H9 (cell line): ENCODE measurements around the gene TRAF2. TPM values are rescaled to one million over a fixed set of nuclear protein-coding genes. Genes with fewer than 3 reads are reported as not detected.

Experiments used
- DNase-seq: peaks from one replicate; pipeline ENCODE4 v3.0.0-alpha.2; 2017
- H2AFZ ChIP-seq: one replicate; pipeline ENCODE4 v1.6.1; 2013; ENCODE audit warnings: mild to moderate bottlenecking, low read length, control low read depth, moderate library complexity
- H2AK5ac ChIP-seq: 2 replicates; pipeline ENCODE4 v1.6.1; 2013; ENCODE audit warnings: low read length, control low read depth, mixed read lengths; ENCODE audit not compliant: insufficient read length
- H2BK120ac ChIP-seq: one replicate; pipeline ENCODE4 v1.6.1; 2013; ENCODE audit warnings: low read depth, mild to moderate bottlenecking, low read length, control low read depth, inconsistent platforms; ENCODE audit not compliant: poor library complexity, severe bottlenecking
- H2BK12ac ChIP-seq: 2 replicates; pipeline ENCODE4 v1.6.1; 2013; ENCODE audit warnings: low read length, control low read depth, mixed read lengths, low read depth; ENCODE audit not compliant: insufficient read length
- H2BK15ac ChIP-seq: 2 replicates; pipeline ENCODE4 v1.6.1; 2013; ENCODE audit warnings: low read depth, low read length, control low read depth
- H2BK20ac ChIP-seq: one replicate; pipeline ENCODE4 v1.6.1; 2013; ENCODE audit warnings: low read depth, mild to moderate bottlenecking, low read length, control low read depth, inconsistent platforms; ENCODE audit not compliant: poor library complexity, severe bottlenecking
- H2BK5ac ChIP-seq: 2 replicates; pipeline ENCODE4 v1.6.1; 2013; ENCODE audit warnings: low read length, control low read depth, mixed read lengths; ENCODE audit not compliant: insufficient read length
- H3K14ac ChIP-seq: 2 replicates; pipeline ENCODE4 v1.6.1; 2013; ENCODE audit warnings: low read length, control low read depth; ENCODE audit not compliant: insufficient read depth
- H3K18ac ChIP-seq: 2 replicates; pipeline ENCODE4 v1.6.1; 2013; ENCODE audit warnings: low read depth, mild to moderate bottlenecking, mixed read lengths, low read length, control low read depth; ENCODE audit not compliant: insufficient read length
- H3K23ac ChIP-seq: 2 replicates; pipeline ENCODE4 v1.6.1; 2013; ENCODE audit warnings: low read length, control low read depth, mixed read lengths, low read depth; ENCODE audit not compliant: insufficient read length
- H3K23me2 ChIP-seq: 2 replicates; pipeline ENCODE4 v1.6.1; 2013; ENCODE audit warnings: low read depth, mild to moderate bottlenecking, mixed read lengths, low read length, control low read depth; ENCODE audit not compliant: insufficient read length, poor library complexity, severe bottlenecking
- H3K27ac ChIP-seq: 2 replicates; pipeline ENCODE4 v1.5.1; 2013; ENCODE audit warnings: low read length, control low read depth, mixed read lengths, low read depth; ENCODE audit not compliant: insufficient read length
- H3K27me3 ChIP-seq: 2 replicates; pipeline ENCODE4 v1.6.1; 2013; ENCODE audit warnings: low read length, control low read depth, inconsistent platforms; ENCODE audit not compliant: insufficient read depth
- H3K4ac ChIP-seq: 2 replicates; pipeline ENCODE4 v1.6.1; 2013; ENCODE audit warnings: low read depth, mild to moderate bottlenecking, control low read depth, inconsistent platforms, low read length, moderate library complexity
- H3K4me1 ChIP-seq: 2 replicates; pipeline ENCODE4 v1.6.1; 2013; ENCODE audit warnings: low read length, control low read depth, inconsistent platforms; ENCODE audit not compliant: insufficient read depth
- H3K4me2 ChIP-seq: 2 replicates; pipeline ENCODE4 v1.6.1; 2013; ENCODE audit warnings: low read length, control low read depth, mixed read lengths; ENCODE audit not compliant: insufficient read length, insufficient read depth
- H3K56ac ChIP-seq: 2 replicates; pipeline ENCODE4 v1.6.1; 2013; ENCODE audit warnings: low read depth, mild to moderate bottlenecking, mixed read lengths, low read length, control low read depth; ENCODE audit not compliant: insufficient read length
- H3K79me1 ChIP-seq: 2 replicates; pipeline ENCODE4 v1.6.1; 2013; ENCODE audit warnings: low read depth, mild to moderate bottlenecking, moderate library complexity, low read length, control low read depth, inconsistent platforms; ENCODE audit not compliant: insufficient read depth, poor library complexity, severe bottlenecking
- H3K79me2 ChIP-seq: 2 replicates; pipeline ENCODE4 v1.6.1; 2013; ENCODE audit warnings: low read length, control low read depth, inconsistent platforms; ENCODE audit not compliant: insufficient read depth
- H3K9ac ChIP-seq: 2 replicates; pipeline ENCODE4 v1.6.1; 2013; ENCODE audit warnings: low read length, control low read depth, mixed read lengths; ENCODE audit not compliant: insufficient read length; ENCODE audit errors: extremely low read depth
- H3K9me3 ChIP-seq: one replicate; pipeline ENCODE4 v1.6.1; 2013; ENCODE audit warnings: low read depth, low read length, inconsistent platforms; ENCODE audit not compliant: control insufficient read depth
- H3T11ph ChIP-seq: one replicate; pipeline ENCODE4 v1.6.1; 2013; ENCODE audit warnings: mild to moderate bottlenecking, low read length, control low read depth, inconsistent platforms
- H4K20me1 ChIP-seq: one replicate; pipeline ENCODE4 v1.6.1; 2013; ENCODE audit not compliant: control insufficient read depth, insufficient read length, insufficient read depth
- H4K5ac ChIP-seq: 2 replicates; pipeline ENCODE4 v1.6.1; 2013; ENCODE audit warnings: low read depth, mild to moderate bottlenecking, mixed read lengths, low read length, control low read depth; ENCODE audit not compliant: insufficient read length
- H4K8ac ChIP-seq: replicated peaks from 2 replicates; pipeline ENCODE4 v1.6.1; 2013; ENCODE audit warnings: low read length, control low read depth, mixed read lengths, low read depth; ENCODE audit not compliant: insufficient read length
- H4K91ac ChIP-seq: 2 replicates; pipeline ENCODE4 v1.6.1; 2013; ENCODE audit warnings: low read depth, mild to moderate bottlenecking, moderate library complexity, mixed read lengths, low read length, control low read depth; ENCODE audit not compliant: insufficient read length
- H3K27ac Mint-ChIP-seq, 3 experiments: 2 replicates in 2 of 3; 3 replicates in 1 of 3; pipeline ENCODE4 v1.8.0; 2020 to 2021; ENCODE audit warnings: mixed read lengths in 3 of 3, mild to moderate bottlenecking in 1 of 3, moderate library complexity in 1 of 3
- H3K27me3 Mint-ChIP-seq: 2 replicates; pipeline ENCODE4 v1.8.0; 2021; ENCODE audit warnings: low read depth, mild to moderate bottlenecking, moderate library complexity, mixed read lengths
- H3K36me3 Mint-ChIP-seq, 3 experiments: 2 replicates in 2 of 3; 3 replicates in 1 of 3; pipeline ENCODE4 v1.8.0; 2020 to 2021; ENCODE audit warnings: low read depth in 3 of 3, mixed read lengths in 3 of 3; ENCODE audit not compliant: insufficient read depth in 1 of 3
- H3K4me1 Mint-ChIP-seq, 2 experiments: 2 replicates each; pipeline ENCODE4 v1.8.0; 2020; ENCODE audit warnings: mixed read lengths in 2 of 2
- H3K4me3 Mint-ChIP-seq, 2 experiments: 2 replicates in 1 of 2; 3 replicates in 1 of 2; pipeline ENCODE4 v1.8.0; 2020 to 2021; ENCODE audit warnings: mild to moderate bottlenecking in 2 of 2, mixed read lengths in 2 of 2, moderate library complexity in 1 of 2
- H3K9me3 Mint-ChIP-seq, 2 experiments: 2 replicates in 1 of 2; 3 replicates in 1 of 2; pipeline ENCODE4 v1.8.0; 2020; ENCODE audit warnings: mild to moderate bottlenecking in 2 of 2, mixed read lengths in 2 of 2, moderate library complexity in 1 of 2
- CTCF ChIP-seq: fragments of 200-600 bp; sonication (generic); conservative IDR thresholded peaks from 3 replicates; pipeline ENCODE4 v1.8.0; 2021; ENCODE audit warnings: antibody characterized with exemption, mild to moderate bottlenecking
- WGBS: extraction: QIAGEN DNeasy Blood & Tissue Kit; methylation state at CpG from one replicate; pipeline ENCODE4 v1.1.7; 2013; ENCODE audit warnings: missing lambda C conversion rate, low lambda C conversion rate, mixed read lengths; ENCODE audit not compliant: insufficient read length; ENCODE audit errors: extremely low coverage; 5-methylcytosine and 5-hydroxymethylcytosine counted together
- total RNA-seq: library from RNA; stranded (reverse); gene quantifications from 2 replicates; pipeline ENCODE4 v1.2.1, GENCODE V29; 2021

Gene TRAF2
- total RNA-seq, 1 experiment from 2014 or later: 48.8 TPM

- Histone ChIP-seq H3K27ac (no peak overlapping the region), H4K20me1 (peaks cover 2% of the 10 kb centered on the region), H3T11ph (no peak overlapping the region), H2BK5ac (no peak overlapping the region), H2AK5ac (no peak overlapping the region), H2BK20ac (no peak overlapping the region), H3K4ac (no peak overlapping the region), H3K79me1 (no peaks in the 10 kb centered on the region), H3K79me2 (no peaks in the 10 kb centered on the region), H3K4me1 (peaks cover 2% of the 10 kb centered on the region; the same call in 1 of the 2 replicates), H3K27me3 (no peaks in the 10 kb centered on the region), H4K8ac (no peak overlapping the region), H3K23ac (no peak overlapping the region), H2AFZ (no peak overlapping the region), H3K14ac (no peak overlapping the region), H4K91ac (no peak overlapping the region), H2BK12ac (no peak overlapping the region), H2BK120ac (no peak overlapping the region), H3K9ac (no peak overlapping the region), H3K18ac (no peak overlapping the region), H2BK15ac (no peak overlapping the region), H3K4me2 (no peak overlapping the region), H3K56ac (no peak overlapping the region), H4K5ac (no peak overlapping the region), H3K9me3 (no peaks in the 10 kb centered on the region), H3K23me2 (no peaks in the 10 kb centered on the region)
- no CpG with 5 or more reads among the region's 23 CpGs for WGBS
- DNase-seq: no peak
- Mint-ChIP-seq H3K27me3 (peaks cover 18% of the 10 kb centered on the region), H3K4me1 (peaks cover 7 to 14% of the 10 kb centered on the region in 2 experiments), H3K27ac (no peak overlapping the region), H3K9me3 (peaks cover 4% of the 10 kb centered on the region in 2 experiments; a peak in 4 of 5 replicates), H3K36me3 (no peaks in the 10 kb centered on the region; a peak in 1 of 7 replicates), H3K4me3 (no peak overlapping the region)
- TF ChIP-seq CTCF: no peak
Observed at GRCh38 chr9:136961279-136962065, 75.2 kb downstream of the TRAF2 start.
